Astrocyte of the cerebellum (primary cell): ENCODE measurements around the gene SPX.

Experiments
- DNase-seq: peaks from one replicate; pipeline ENCODE4 v3.0.0-alpha.2; 2011; ENCODE audit warnings: low read depth
- H3K4me3 ChIP-seq: 2 replicates; pipeline ENCODE4 v1.5.1; 2011; ENCODE audit warnings: mild to moderate bottlenecking, low read depth, low read length, moderate library complexity
- CTCF ChIP-seq: IDR thresholded peaks from 2 replicates; pipeline ENCODE4 v1.5.1; 2012; ENCODE audit warnings: low read length, low read depth, moderate library complexity, mild to moderate bottlenecking; ENCODE audit errors: missing control alignments
- in situ Hi-C: cut with HindIII; loops from 2 replicates; pipeline ENCODE4 v1.10.0; 2017; ENCODE audit warnings: low sequenced_read_pairs

Gene SPX

GRCh38 chr12:21500786-21501257 is 25.3 kb upstream of the SPX start:
- no peak for TF ChIP-seq CTCF
- peak overlapping the region; percentile 88 for H3K4me3 ChIP-seq
- DNase-seq = no peak
- in situ Hi-C loops = no loop called here

- peak within 1 kb of the TSS; percentile 88 for H3K4me3 ChIP-seq
- DNase-seq = peak; percentile 98
- TF ChIP-seq CTCF = no peak
- in situ Hi-C loops = no loop called here
These were observed 24.6 kb upstream of the SPX start, which contains the start of the genes GOLT1B and RECQL for GRCh38 chr12:21501258-21502163. GOLT1B (plus strand) TSS chr12:21501789; CDS start chr12:21501924, 135 bp downstream. RECQL (minus strand) TSS chr12:21501635; CDS start chr12:21499570, 2,065 bp downstream.

- H3K4me3 ChIP-seq = peak overlapping the region; percentile 88
- no peak for DNase-seq
- in situ Hi-C loops = no loop called here
- TF ChIP-seq CTCF = no peak
These were observed 24.0 kb upstream of the SPX start for GRCh38 chr12:21502164-21502496.

- peak overlapping the region; percentile 88 for H3K4me3 ChIP-seq
- no peak for DNase-seq
- in situ Hi-C loops = no loop called here
- TF ChIP-seq CTCF = no peak
These were observed 23.2 kb upstream of the SPX start for GRCh38 chr12:21502872-21503271.

- no peak for TF ChIP-seq CTCF
- no peak for DNase-seq
- H3K4me3 ChIP-seq = no peak overlapping the region
- in situ Hi-C loops = no loop called here
These were observed 20.2 kb upstream of the SPX start for GRCh38 chr12:21505888-21506287.

GRCh38 chr12:21507849-21508248 is 18.2 kb upstream of the SPX start:
- no peak for DNase-seq
- no peak for TF ChIP-seq CTCF
- no peak overlapping the region for H3K4me3 ChIP-seq
- in situ Hi-C loops = no loop called here
